Activated T-cell treated with anti-CD3 and anti-CD28 coated beads, Interleukin-2, amount 50 U/mL, for 4 hours (primary cell): ENCODE results near the gene IRF3. TPM values are rescaled to one million over a fixed set of nuclear protein-coding genes. Genes with fewer than 3 reads are reported as not detected.

Experiments
- ATAC-seq, 2 donors: fragments of 200-7000 bp; cut with Tn5 transposase; one replicate each; pipeline ENCODE4 v1.10.0; 2021
- DNase-seq: peaks from one replicate; pipeline ENCODE4 v3.0.0-alpha.2; 2020
- H3K27me3 Mint-ChIP-seq: one replicate; pipeline ENCODE4 v1.8.0; 2021; ENCODE audit warnings: low read depth, mixed read lengths
- H3K36me3 Mint-ChIP-seq: one replicate; pipeline ENCODE4 v1.8.0; 2022; ENCODE audit warnings: mixed read lengths; ENCODE audit not compliant: insufficient read depth
- H3K4me1 Mint-ChIP-seq: one replicate; pipeline ENCODE4 v1.8.0; 2021; ENCODE audit warnings: low read depth, mixed read lengths
- H3K4me3 Mint-ChIP-seq: one replicate; pipeline ENCODE4 v1.8.0; 2021; ENCODE audit warnings: mild to moderate bottlenecking, moderate library complexity, mixed read lengths
- H3K9me3 Mint-ChIP-seq: one replicate; pipeline ENCODE4 v1.8.0; 2021; ENCODE audit warnings: mixed read lengths
- total RNA-seq, 3 donors: library from RNA; stranded (reverse); gene quantifications; one replicate each; pipeline ENCODE4 v1.2.1, GENCODE V29; 2021

IRF3 gene
- 100 to 1,000 TPM; 140 to 160 (median 148) TPM for total RNA-seq

DNA sequence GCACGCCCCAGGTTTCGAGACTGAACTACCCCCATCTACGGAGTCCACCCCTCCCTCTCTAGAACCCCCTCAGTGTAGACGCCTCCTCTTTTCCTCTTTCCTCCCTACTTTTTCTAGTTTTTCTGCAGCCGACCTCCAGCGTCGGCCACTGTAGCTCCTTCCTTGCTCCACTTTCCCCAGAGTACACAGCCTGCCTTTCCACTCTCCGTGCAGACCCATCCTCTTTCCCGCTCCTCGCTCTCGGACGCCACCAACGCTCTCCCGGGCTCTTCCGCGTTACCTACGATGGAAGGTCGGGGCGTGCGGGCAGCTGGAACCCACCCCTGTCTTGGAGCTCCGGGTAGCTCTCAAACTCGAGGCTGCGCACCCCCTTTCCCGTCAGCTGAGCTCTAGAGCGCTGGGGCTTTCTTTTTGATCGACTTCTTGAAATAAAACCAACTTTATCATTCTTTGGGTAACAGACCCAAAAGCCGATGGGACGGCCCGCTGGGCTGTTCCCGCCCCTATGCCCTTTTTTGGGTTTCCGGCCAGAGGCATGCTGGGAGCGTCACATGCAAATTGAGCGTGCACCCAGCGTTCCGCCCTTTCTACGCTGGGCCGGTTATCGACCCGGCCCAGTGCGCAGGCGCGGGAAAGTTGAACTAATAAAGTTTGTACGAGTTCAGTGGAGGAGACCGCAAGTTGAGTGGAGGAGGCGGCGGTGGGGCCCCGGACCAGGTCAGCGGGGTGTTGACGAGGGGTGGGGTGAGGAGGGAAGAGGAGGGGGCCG lies at the start of gene IRF3, which contains the start of gene BCL2L12:
Gene IRF3, minus strand, starts transcription at position 507 of the 769 bp plus-strand sequence. CDS start 1,019 bp downstream, outside the sequence.
Gene BCL2L12, plus strand, starts transcription at position 583 of the 769 bp plus-strand sequence. CDS start 760 bp downstream, outside the sequence.
- DNase-seq (peak; percentile 100), ATAC-seq (peak; percentile 88 to 90)
- Mint-ChIP-seq H3K9me3 (no peaks in the 10 kb centered on the region), H3K36me3 (peaks cover 4% of the 10 kb centered on the region), H3K27me3 (no peaks in the 10 kb centered on the region), H3K4me1 (peaks cover 37% of the 10 kb centered on the region), H3K4me3 (peak within 1 kb of the TSS; percentile 95)

DNA sequence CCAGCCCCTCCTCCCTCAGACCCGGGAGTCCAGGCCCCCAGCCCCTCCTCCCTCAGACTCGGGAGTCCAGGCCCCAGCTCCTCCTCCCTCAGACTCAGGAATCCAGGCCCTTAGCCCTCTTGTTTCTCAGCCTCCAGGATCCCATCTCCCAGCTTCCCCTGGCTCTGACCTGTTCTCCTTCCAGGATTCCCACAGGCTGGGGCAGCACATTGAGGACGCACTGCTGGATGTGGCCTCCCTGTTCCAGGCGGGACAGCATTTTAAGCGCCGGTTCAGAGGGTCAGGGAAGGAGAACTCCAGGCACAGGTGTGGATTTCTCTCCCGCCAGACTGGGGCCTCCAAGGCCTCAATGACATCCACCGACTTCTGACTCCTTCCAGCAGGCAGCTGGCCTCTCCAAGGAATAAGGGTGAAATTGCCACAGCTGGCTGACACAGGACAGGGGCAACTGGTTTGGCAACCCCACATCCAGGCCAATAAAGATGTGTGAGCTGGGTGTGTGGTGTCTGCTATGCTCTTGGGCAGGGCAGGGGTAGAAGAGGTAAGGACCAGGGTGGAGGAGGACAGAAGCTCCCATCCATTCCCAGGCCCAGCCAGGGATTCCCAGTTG lies 47.7 kb upstream of the IRF3 start:
- H3K4me1 Mint-ChIP-seq = peaks cover 6% of the 10 kb centered on the region
- no peak overlapping the region for H3K4me3 Mint-ChIP-seq
- no peaks in the 10 kb centered on the region for H3K9me3 Mint-ChIP-seq
- H3K36me3 Mint-ChIP-seq = no peaks in the 10 kb centered on the region
- DNase-seq (no peak), ATAC-seq (no peak)
- peaks cover 6% of the 10 kb centered on the region for H3K27me3 Mint-ChIP-seq

DNA sequence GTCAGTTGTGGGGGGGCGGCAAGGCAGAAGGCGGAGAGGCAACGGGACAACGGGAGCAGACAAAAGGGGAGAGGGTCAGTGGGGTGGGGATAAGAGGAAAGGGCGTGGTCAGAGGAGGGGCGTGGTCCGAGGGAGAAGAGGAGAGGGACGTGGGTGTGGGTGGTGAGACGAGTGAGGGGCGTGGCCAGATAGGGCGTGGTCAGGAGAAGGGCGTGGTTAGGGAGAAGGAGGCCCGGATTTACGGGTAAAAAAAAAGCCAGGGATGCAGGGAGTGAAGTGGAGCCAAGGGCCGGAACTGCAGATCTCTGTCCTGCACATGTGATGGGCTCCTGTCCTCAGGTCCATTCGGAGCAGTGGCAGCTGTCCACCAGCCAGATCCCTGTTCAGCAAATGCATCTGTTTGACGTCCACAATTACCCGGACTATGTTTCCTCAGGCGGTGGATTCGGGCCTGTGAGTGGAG lies 46.8 kb upstream of the IRF3 start:
- DNase-seq = no peak
- peaks cover 2% of the 10 kb centered on the region for H3K4me1 Mint-ChIP-seq
- no peaks in the 10 kb centered on the region for H3K9me3 Mint-ChIP-seq
- H3K27me3 Mint-ChIP-seq = peaks cover 7% of the 10 kb centered on the region
- no peak overlapping the region for H3K4me3 Mint-ChIP-seq
- H3K36me3 Mint-ChIP-seq = no peaks in the 10 kb centered on the region
- ATAC-seq = no peak

- Mint-ChIP-seq H3K9me3 (no peaks in the 10 kb centered on the region), H3K4me1 (no peaks in the 10 kb centered on the region), H3K27me3 (peaks cover 10% of the 10 kb centered on the region), H3K36me3 (no peaks in the 10 kb centered on the region), H3K4me3 (no peak overlapping the region)
- DNase-seq = no peak
- no peak for ATAC-seq
Observed at GRCh38 chr19:49710372-49710951, 44.8 kb upstream of the IRF3 start.

DNA sequence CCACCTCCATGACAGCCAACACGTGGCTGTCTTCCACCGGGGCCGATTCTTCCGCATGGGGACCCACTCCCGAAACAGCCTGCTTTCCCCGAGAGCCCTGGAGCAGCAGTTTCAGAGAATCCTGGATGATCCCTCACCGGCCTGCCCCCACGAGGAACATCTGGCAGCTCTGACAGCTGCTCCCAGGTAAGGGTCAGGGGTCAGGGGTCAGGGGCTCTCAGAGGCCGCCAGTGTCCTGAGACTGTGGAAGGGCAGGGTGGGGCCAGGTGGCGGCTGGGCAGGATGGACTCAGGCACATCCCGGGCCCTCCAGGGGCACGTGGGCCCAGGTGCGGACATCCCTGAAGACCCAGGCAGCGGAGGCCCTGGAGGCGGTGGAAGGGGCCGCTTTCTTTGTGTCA lies 40.3 kb upstream of the IRF3 start:
- Mint-ChIP-seq H3K4me1 (no peaks in the 10 kb centered on the region), H3K36me3 (no peaks in the 10 kb centered on the region), H3K9me3 (no peaks in the 10 kb centered on the region), H3K27me3 (peaks cover 8% of the 10 kb centered on the region), H3K4me3 (no peak overlapping the region)
- ATAC-seq (no peak), DNase-seq (no peak)

- Mint-ChIP-seq H3K36me3 (no peaks in the 10 kb centered on the region), H3K9me3 (no peaks in the 10 kb centered on the region), H3K27me3 (peaks cover 7% of the 10 kb centered on the region), H3K4me3 (no peak overlapping the region), H3K4me1 (no peaks in the 10 kb centered on the region)
- DNase-seq = no peak
- no peak for ATAC-seq
Observed at GRCh38 chr19:49704888-49705642, 39.4 kb upstream of the IRF3 start.

- peak in 1 of 2 donors; percentile 25 for ATAC-seq
- H3K4me1 Mint-ChIP-seq = no peaks in the 10 kb centered on the region
- H3K4me3 Mint-ChIP-seq = no peak overlapping the region
- no peak for DNase-seq
- H3K27me3 Mint-ChIP-seq = no peaks in the 10 kb centered on the region
- H3K36me3 Mint-ChIP-seq = no peaks in the 10 kb centered on the region
- no peaks in the 10 kb centered on the region for H3K9me3 Mint-ChIP-seq
Observed at GRCh38 chr19:49701271-49701786, 35.7 kb upstream of the IRF3 start.

DNA sequence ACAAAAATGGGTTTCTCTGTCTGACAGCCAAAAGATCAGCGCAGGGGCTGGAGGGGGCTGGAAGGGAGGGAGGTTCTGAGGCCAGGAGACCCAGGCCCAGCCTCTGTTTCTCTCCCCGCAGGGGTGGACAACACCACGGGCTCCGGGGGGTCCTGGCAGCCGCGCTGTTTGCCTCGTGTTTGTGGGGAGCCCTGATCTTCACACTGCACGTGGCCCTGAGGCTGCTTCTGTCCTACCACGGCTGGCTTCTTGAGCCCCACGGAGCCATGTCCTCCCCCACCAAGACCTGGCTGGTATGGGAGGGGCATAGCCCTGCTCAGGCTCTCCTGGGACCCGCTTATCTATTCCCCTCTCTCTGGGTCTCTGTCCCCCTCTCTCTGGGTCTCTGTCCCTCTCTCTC lies 34.9 kb upstream of the IRF3 start:
- H3K9me3 Mint-ChIP-seq = no peaks in the 10 kb centered on the region
- H3K4me3 Mint-ChIP-seq = no peak overlapping the region
- ATAC-seq (no peak), DNase-seq (no peak)
- no peaks in the 10 kb centered on the region for H3K27me3 Mint-ChIP-seq
- no peaks in the 10 kb centered on the region for H3K36me3 Mint-ChIP-seq
- no peaks in the 10 kb centered on the region for H3K4me1 Mint-ChIP-seq

DNA sequence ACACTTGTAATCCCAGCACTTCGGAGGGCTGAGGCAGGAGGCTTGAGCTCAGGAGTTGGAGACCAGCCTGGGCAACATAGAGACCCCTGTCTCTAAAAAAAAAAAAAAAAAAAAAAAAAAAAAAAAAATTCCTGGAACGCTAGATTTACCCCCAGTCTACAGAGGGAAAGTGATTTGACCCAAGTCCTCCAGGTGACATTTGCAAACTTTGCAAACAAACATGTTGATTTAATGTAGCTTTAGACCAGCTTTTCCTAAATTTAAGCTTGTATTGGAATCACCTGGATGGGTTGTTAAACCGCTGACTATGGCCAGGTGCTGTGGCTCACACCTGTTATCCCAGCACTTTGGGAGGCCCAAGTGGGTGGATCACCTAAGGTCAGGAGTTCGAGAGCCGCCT lies 33.7 kb upstream of the IRF3 start:
- H3K27me3 Mint-ChIP-seq = no peaks in the 10 kb centered on the region
- H3K4me1 Mint-ChIP-seq = no peaks in the 10 kb centered on the region
- H3K36me3 Mint-ChIP-seq = no peaks in the 10 kb centered on the region
- H3K9me3 Mint-ChIP-seq = no peaks in the 10 kb centered on the region
- H3K4me3 Mint-ChIP-seq = no peak overlapping the region
- no peak for DNase-seq
- no peak for ATAC-seq

- DNase-seq (no peak), ATAC-seq (no peak)
- no peaks in the 10 kb centered on the region for H3K9me3 Mint-ChIP-seq
- peaks cover 2% of the 10 kb centered on the region for H3K27me3 Mint-ChIP-seq
- H3K36me3 Mint-ChIP-seq = no peaks in the 10 kb centered on the region
- no peak overlapping the region for H3K4me3 Mint-ChIP-seq
- H3K4me1 Mint-ChIP-seq = no peaks in the 10 kb centered on the region
Observed at GRCh38 chr19:49696865-49697264, 31.2 kb upstream of the IRF3 start.

- no peaks in the 10 kb centered on the region for H3K36me3 Mint-ChIP-seq
- H3K9me3 Mint-ChIP-seq = no peaks in the 10 kb centered on the region
- DNase-seq (no peak), ATAC-seq (no peak)
- peaks cover 4% of the 10 kb centered on the region for H3K4me1 Mint-ChIP-seq
- no peak overlapping the region for H3K4me3 Mint-ChIP-seq
- peaks cover 7% of the 10 kb centered on the region for H3K27me3 Mint-ChIP-seq
Observed at GRCh38 chr19:49696115-49696514, 30.5 kb upstream of the IRF3 start.

GRCh38 chr19:49692147-49692506 lies 26.5 kb upstream of the IRF3 start:
- Mint-ChIP-seq H3K4me3 (no peak overlapping the region), H3K36me3 (peaks cover 4% of the 10 kb centered on the region), H3K9me3 (no peaks in the 10 kb centered on the region), H3K4me1 (peaks cover 17% of the 10 kb centered on the region), H3K27me3 (peaks cover 16% of the 10 kb centered on the region)
- DNase-seq = no peak
- no peak for ATAC-seq

DNA sequence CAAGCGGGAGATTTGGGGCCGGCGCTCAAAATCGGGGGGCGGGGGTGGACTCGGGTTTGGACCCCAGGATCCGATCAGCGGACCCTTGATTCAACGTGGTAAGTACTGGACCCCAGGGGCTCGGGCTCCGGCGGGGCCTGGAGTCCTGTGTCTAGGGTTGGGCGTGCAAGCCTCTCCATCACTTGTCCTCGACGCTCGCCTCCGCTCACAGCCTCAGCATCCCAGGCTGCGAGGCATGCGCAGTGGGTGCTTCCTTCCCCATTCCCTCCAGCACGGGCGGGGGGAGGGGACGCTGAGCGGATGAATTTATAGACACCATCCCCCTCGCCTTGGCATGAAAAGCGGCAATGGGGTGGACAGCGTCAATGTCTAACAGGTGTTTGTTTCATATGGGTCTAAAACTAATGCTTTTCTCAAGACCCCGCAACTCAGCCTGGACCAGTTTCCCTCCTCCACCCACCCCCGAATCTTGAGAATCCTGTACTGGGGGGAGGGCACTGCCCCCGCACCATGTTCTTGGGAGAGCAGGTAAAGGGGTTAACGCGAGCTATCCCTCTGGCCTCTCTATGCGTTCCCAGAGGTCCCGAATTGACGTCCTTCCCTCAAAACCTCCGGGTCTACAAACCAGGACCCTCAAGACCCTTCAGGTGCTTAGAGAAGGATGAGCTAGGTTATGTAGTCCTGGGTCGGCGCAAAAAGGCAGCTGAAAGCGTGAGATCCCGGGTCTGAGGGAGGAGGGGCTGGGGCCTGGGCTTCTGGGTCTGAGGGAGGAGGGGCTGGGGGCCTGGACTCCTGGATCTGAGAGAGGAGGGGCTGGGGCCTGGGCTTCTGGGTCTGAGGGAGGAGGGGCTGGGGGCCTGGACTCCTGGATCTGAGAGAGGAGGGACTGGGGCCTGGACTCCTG lies 25.8 kb upstream of the IRF3 start:
- no peaks in the 10 kb centered on the region for H3K9me3 Mint-ChIP-seq
- DNase-seq = no peak
- H3K27me3 Mint-ChIP-seq = peaks cover 16% of the 10 kb centered on the region
- peaks cover 17% of the 10 kb centered on the region for H3K4me1 Mint-ChIP-seq
- H3K36me3 Mint-ChIP-seq = peaks cover 8% of the 10 kb centered on the region
- peak; percentile 28 to 31 for ATAC-seq
- H3K4me3 Mint-ChIP-seq = peak overlapping the region; percentile 77
